H1 (cell line): ENCODE data around the gene BCAR1. TPM values are rescaled to one million over a fixed set of nuclear protein-coding genes. Genes with fewer than 3 reads are reported as not detected.

Experiments
- polyA plus RNA-seq, 7 experiments: library from polyadenylated mRNA; depleted of rRNA in 3 of 7; stranded (reverse) in 5 of 7; unstranded in 2 of 7; fragments of >200 nt in 5 of 7; fragments of 200-250 nt in 2 of 7; gene quantifications; 1 replicate in 5 of 7; 2 replicates in 1 of 7; 4 replicates in 1 of 7; pipeline versions ENCODE4 v1.2.1 to v1.2.3, GENCODE V29; 2011 to 2013; ENCODE audit warnings: missing spikeins in 2 of 7, mixed read lengths in 2 of 7
- small RNA-seq: library from polyadenylated mRNA; stranded (forward); fragments of <200 nt; extraction: miRNeasy Mini kit (QIAGEN cat#:217004); gene quantifications from one replicate; pipeline ENCODE3, GENCODE V24; 2013; ENCODE audit not compliant: insufficient read depth
- total RNA-seq: library from RNA; stranded (reverse); fragmentation: NEBNext Ultra II Directional; extraction: Animal tissue kit (Norgen Biotek cat#: 25700); gene quantifications from 2 replicates; pipeline ENCODE4 v1.2.1, GENCODE V29; 2021

BCAR1 gene
- total and polyA plus RNA-seq, 2 of the 8 experiments (the other 6 are each of a cell fraction or from before 2014, with no cell fraction given) = 59.8 to 105 TPM

Small RNA genes within 50 kb of the gene (small RNA-seq; reads per million reads assigned to genes)
- gene RNU6-758P = not detected

Other genes starting within 250 kb of the BCAR1 start
- 14.7 and 14.9 TPM in 2 replicates for gene LDHD, start 134.8 kb downstream of the BCAR1 start, total RNA-seq
- 18.2 and 43.1 TPM in 2 replicates for gene LDHD, start 134.8 kb downstream of the BCAR1 start, polyA plus RNA-seq (2011; rRNA removed)
- 11.2 and 12.2 TPM in 2 replicates for gene ZFP1, start 103.1 kb downstream of the BCAR1 start, total RNA-seq
- 2.2 and 4.0 TPM in 2 replicates for gene ZFP1, start 103.1 kb downstream of the BCAR1 start, polyA plus RNA-seq (2011; rRNA removed)
- not detected in 2 replicates for gene CTRB2, start 44.5 kb downstream of the BCAR1 start, total RNA-seq
- gene CTRB2, start 44.5 kb downstream of the BCAR1 start, polyA plus RNA-seq (2011; rRNA removed) = not detected in 2 replicates
- gene CTRB1, start 32.6 kb downstream of the BCAR1 start, total RNA-seq = not detected in 2 replicates
- gene CTRB1, start 32.6 kb downstream of the BCAR1 start, polyA plus RNA-seq (2011; rRNA removed) = not detected in 2 replicates
- gene CFDP1, start 181.9 kb upstream of the BCAR1 start, total RNA-seq = 76.9 and 77.3 TPM in 2 replicates
- 22.5 and 25.5 TPM in 2 replicates for gene CFDP1, start 181.9 kb upstream of the BCAR1 start, polyA plus RNA-seq (2011; rRNA removed)
- 52.8 and 56.6 TPM in 2 replicates for gene TMEM170A, start 213.1 kb upstream of the BCAR1 start, total RNA-seq
- 21.1 and 22.9 TPM in 2 replicates for gene TMEM170A, start 213.1 kb upstream of the BCAR1 start, polyA plus RNA-seq (2011; rRNA removed)
- gene CHST6, start 243.8 kb upstream of the BCAR1 start, total RNA-seq = 25.4 and 26.4 TPM in 2 replicates
- gene CHST6, start 243.8 kb upstream of the BCAR1 start, polyA plus RNA-seq (2011; rRNA removed) = 18.2 and 26.5 TPM in 2 replicates